ENCODE results near the gene SPEM1. TPM values are rescaled to one million over a fixed set of nuclear protein-coding genes. Genes with fewer than 3 reads are reported as not detected.

SPEM1 gene
- total RNA-seq, 1 experiment from 2014 or later: 0.33 TPM

DNA sequence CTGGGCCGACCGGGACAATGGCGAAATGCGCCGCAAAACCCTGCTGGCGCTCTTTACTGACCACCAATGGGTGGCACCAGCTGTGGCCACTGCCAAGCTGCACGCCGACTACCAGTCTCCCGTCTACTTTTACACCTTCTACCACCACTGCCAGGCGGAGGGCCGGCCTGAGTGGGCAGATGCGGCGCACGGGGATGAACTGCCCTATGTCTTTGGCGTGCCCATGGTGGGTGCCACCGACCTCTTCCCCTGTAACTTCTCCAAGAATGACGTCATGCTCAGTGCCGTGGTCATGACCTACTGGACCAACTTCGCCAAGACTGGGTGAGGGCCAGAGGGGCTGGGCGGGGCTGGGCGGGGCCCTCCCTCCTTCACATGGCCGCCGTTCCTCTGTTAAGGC lies 4.3 kb upstream of the SPEM1 start:
- no peak overlapping the region for H3T11ph ChIP-seq (ENCODE audit: low read length)
- no peak overlapping the region for H2BK15ac ChIP-seq (ENCODE audit: low read depth, low read length)
- no peaks in the 10 kb centered on the region for H3K9me3 ChIP-seq (ENCODE audit: control insufficient read depth, low read depth, low read length)
- H3K9ac ChIP-seq (ENCODE audit: extremely low read depth, insufficient read length, low read length): no peak overlapping the region
- H4K5ac ChIP-seq (ENCODE audit: insufficient read length, low read depth, low read length): no peak overlapping the region
- H3K4me1 Mint-ChIP-seq: peaks cover 9 to 38% of the 10 kb centered on the region in 2 experiments
- WGBS (ENCODE audit: extremely low coverage, insufficient read length, low lambda C conversion rate): no CpG with 5 or more reads among the region's 23 CpGs
- no peaks in the 10 kb centered on the region for H3K4me1 ChIP-seq (ENCODE audit: insufficient read depth, low read length)
- no peak overlapping the region for H2AK5ac ChIP-seq (ENCODE audit: insufficient read length, low read length)
- no peak for DNase-seq
- no peak overlapping the region for H3K4me3 Mint-ChIP-seq
- H2BK120ac ChIP-seq (ENCODE audit: low read depth, low read length, poor library complexity, severe bottlenecking): no peak overlapping the region
- H3K14ac ChIP-seq (ENCODE audit: insufficient read depth, low read length): no peak overlapping the region
- H2AFZ ChIP-seq (ENCODE audit: low read length): no peak overlapping the region
- H3K27me3 ChIP-seq (ENCODE audit: insufficient read depth, low read length): no peaks in the 10 kb centered on the region
- H3K18ac ChIP-seq (ENCODE audit: insufficient read length, low read depth, low read length): no peak overlapping the region
- H2BK5ac ChIP-seq (ENCODE audit: insufficient read length, low read length): no peak overlapping the region
- H4K20me1 ChIP-seq (ENCODE audit: control insufficient read depth, insufficient read depth, insufficient read length): no peaks in the 10 kb centered on the region
- no peak overlapping the region for H2BK12ac ChIP-seq (ENCODE audit: insufficient read length, low read depth, low read length)
- no peak overlapping the region for H3K4ac ChIP-seq (ENCODE audit: low read depth, low read length)
- no peaks in the 10 kb centered on the region for H3K9me3 Mint-ChIP-seq
- H3K4me2 ChIP-seq (ENCODE audit: insufficient read depth, insufficient read length, low read length): no peak overlapping the region
- no peak for TF ChIP-seq CTCF (conservative IDR thresholded peaks at IDR 0.05)
- no peak overlapping the region for H3K27ac Mint-ChIP-seq
- H3K23ac ChIP-seq (ENCODE audit: insufficient read length, low read depth, low read length): no peak overlapping the region
- H3K27me3 Mint-ChIP-seq (ENCODE audit: low read depth): no peaks in the 10 kb centered on the region
- no peak overlapping the region for H3K56ac ChIP-seq (ENCODE audit: insufficient read length, low read depth, low read length)
- no peaks in the 10 kb centered on the region for H3K79me2 ChIP-seq (ENCODE audit: insufficient read depth, low read length)
- no peak overlapping the region for H4K8ac ChIP-seq (replicated peaks; ENCODE audit: insufficient read length, low read depth, low read length)
- no peak overlapping the region for H4K91ac ChIP-seq (ENCODE audit: insufficient read length, low read depth, low read length)
- H3K79me1 ChIP-seq (ENCODE audit: insufficient read depth, low read depth, low read length, poor library complexity, severe bottlenecking): no peaks in the 10 kb centered on the region
- no peak overlapping the region for H3K27ac ChIP-seq (ENCODE audit: insufficient read length, low read depth, low read length)
- H3K36me3 Mint-ChIP-seq (ENCODE audit: insufficient read depth in 1 of 3, low read depth in 3 of 3): peaks cover 8 to 46% (median 36%) of the 10 kb centered on the region in 3 experiments; a peak in 6 of 7 replicates
- H2BK20ac ChIP-seq (ENCODE audit: low read depth, low read length, poor library complexity, severe bottlenecking): no peak overlapping the region
- no peaks in the 10 kb centered on the region for H3K23me2 ChIP-seq (ENCODE audit: insufficient read length, low read depth, low read length, poor library complexity, severe bottlenecking)
